ENCODE results near the gene B4GALNT1.
"Not testable (repeated sequence)": the region's sequence is repeated elsewhere in the genome, so short reads cannot be mapped to it uniquely, and the experiment has no call there.

The B4GALNT1 gene

DNA sequence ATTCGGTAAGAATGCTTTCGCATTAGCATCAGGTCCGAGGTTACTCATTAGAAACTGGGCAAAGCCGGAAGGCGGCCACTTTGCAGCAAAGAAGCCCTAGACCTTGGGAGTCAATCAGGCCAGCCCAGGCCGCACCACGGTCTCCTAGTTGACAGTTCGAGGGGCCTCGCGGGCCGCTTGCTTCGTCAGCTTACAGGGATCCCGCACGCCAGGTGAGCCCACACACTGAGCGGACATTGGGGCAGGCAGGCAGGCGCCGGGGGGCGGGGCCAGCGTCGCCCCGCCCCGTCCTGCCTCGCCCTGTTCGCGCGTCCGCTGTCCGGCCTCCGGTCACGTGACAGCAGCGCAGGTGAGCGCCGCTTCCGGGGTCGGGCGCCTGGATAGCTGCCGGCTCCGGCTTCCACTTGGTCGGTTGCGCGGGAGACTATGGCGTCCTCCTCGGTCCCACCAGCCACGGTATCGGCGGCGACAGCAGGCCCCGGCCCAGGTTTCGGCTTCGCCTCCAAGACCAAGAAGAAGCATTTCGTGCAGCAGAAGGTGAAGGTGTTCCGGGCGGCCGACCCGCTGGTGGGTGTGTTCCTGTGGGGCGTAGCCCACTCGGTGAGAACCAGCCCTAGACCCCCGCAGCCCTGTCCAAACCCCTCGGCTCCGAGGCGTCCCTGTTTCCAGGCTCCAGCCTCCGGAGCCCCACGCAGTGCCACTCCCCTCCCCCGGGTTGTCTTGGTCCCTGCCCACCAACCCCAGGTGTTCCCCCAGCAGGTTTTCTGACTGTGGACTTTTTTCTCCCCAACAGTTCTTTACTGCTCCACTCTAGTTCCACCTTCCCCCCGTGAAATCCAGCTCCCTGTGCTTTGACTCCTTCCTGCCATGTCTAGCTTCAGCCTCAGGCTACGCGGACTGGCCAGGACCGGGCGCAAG is 41.9 kb downstream of the B4GALNT1 start, which contains the start of gene PIP4K2C:
TSS of gene PIP4K2C (plus strand) at position 329 of the 918 bp plus-strand sequence. CDS start at position 427, 98 bp downstream.
- peak; percentile 86 for DNase-seq (ENCODE audit: low spot score)
- Histone ChIP-seq H3K27ac (peak within 1 kb of the TSS; percentile 77), H3K4me3 (peak within 1 kb of the TSS; percentile 74)
- TF ChIP-seq, protein P1, sequence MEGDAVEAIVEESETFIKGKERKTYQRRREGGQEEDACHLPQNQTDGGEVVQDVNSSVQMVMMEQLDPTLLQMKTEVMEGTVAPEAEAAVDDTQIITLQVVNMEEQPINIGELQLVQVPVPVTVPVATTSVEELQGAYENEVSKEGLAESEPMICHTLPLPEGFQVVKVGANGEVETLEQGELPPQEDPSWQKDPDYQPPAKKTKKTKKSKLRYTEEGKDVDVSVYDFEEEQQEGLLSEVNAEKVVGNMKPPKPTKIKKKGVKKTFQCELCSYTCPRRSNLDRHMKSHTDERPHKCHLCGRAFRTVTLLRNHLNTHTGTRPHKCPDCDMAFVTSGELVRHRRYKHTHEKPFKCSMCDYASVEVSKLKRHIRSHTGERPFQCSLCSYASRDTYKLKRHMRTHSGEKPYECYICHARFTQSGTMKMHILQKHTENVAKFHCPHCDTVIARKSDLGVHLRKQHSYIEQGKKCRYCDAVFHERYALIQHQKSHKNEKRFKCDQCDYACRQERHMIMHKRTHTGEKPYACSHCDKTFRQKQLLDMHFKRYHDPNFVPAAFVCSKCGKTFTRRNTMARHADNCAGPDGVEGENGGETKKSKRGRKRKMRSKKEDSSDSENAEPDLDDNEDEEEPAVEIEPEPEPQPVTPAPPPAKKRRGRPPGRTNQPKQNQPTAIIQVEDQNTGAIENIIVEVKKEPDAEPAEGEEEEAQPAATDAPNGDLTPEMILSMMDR (IDR thresholded peaks at IDR 0.05), result no peak

DNA sequence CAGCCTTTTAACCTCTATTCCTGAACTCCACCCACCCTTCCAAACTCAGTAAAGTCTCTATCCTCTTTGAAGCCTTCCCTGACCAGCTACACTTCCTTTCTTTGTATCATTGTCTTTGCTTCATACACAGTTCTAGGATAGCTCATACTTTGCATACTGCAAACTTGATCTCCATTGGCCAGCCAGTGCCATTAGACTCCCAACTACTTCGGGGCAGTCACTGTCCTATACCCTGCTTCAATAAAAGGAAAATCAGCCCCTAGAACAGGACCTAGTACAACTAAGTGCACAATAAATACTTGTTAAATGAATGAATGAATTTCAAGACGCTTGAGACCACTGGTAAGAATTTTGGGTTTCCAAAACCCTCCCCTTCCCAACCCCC is 42.5 kb downstream of the B4GALNT1 start:
- Histone ChIP-seq H3K27ac (peak overlapping the region; percentile 77), H3K4me3 (peak overlapping the region; percentile 74)

DNA sequence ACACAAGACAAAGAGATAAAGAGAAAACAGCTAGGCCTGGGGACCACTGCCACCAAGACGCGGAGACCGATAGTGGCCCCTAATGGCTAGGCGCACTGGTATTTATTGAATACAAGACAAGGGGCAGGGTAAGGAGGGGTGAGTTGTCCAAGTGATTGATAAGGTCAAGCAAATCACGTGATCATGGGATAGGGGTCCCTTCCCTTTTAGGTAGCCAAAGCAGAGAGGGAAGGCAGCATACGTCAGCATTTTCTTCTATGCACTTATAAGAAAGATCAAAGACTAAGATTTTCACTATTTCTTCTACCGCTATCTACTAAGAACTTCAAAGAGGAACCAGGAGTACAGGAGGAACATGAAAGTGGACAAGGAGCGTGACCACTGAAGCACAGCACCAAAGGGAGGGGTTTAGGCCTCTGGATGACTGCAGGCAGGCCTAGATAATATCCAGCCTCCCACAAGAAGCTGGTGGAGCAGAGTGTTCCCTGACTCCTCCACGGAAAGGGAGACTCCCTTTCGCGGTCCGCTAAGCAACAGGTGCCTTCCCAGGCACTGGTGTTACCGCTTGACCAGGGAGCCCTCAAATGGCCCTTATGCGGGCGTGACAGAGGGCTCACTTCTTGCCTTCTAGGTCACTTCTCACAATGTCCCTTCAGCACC is 43.9 kb downstream of the B4GALNT1 start:
- not testable (repeated sequence) for H3K4me3 ChIP-seq; DNase-seq (ENCODE audit: low spot score); H3K27ac ChIP-seq

More for the DNA sequence above, 42.5 kb downstream of the B4GALNT1 start:
- TF ChIP-seq, protein P1 (IDR thresholded peaks at IDR 0.05), result no peak
- DNase-seq (ENCODE audit: low spot score), result no peak

- TF ChIP-seq, protein P1 (IDR thresholded peaks at IDR 0.05), result no peak
- DNase-seq (ENCODE audit: low spot score), result no peak
- H3K27ac ChIP-seq, result no peak overlapping the region
- H3K4me3 ChIP-seq, result no peak overlapping the region
Measured at GRCh38 chr12:57586832-57587429, 46.1 kb downstream of the B4GALNT1 start.

DNA sequence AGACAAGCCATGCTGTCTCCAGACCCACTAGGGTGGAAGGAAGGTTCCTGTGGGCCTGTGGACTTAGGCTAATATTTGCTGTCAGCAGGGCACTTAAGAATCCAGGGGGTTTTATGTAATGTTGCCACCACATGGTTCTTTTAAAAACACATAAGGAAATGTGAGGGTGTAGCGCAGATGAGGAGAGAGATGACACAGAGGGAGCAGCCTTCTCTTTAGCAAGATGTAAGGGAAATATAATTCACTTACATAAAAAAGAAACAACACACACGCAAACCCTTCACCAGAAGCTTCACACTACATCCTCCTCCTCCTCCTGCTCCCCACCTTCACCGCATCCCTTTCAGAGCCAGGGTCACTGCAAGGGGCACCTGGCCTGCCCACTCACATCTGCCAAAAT is 46.9 kb downstream of the B4GALNT1 start:
- no peak overlapping the region for H3K27ac ChIP-seq
- no peak for DNase-seq (ENCODE audit: low spot score)
- no peak overlapping the region for H3K4me3 ChIP-seq
- TF ChIP-seq, protein P1 (IDR thresholded peaks at IDR 0.05), result no peak

GRCh38 chr12:57585156-57585555 is 47.8 kb downstream of the B4GALNT1 start:
- DNase-seq (ENCODE audit: low spot score), result no peak
- Histone ChIP-seq H3K4me3 (no peak overlapping the region), H3K27ac (no peak overlapping the region)
- TF ChIP-seq, protein P1 (IDR thresholded peaks at IDR 0.05), result no peak

DNA sequence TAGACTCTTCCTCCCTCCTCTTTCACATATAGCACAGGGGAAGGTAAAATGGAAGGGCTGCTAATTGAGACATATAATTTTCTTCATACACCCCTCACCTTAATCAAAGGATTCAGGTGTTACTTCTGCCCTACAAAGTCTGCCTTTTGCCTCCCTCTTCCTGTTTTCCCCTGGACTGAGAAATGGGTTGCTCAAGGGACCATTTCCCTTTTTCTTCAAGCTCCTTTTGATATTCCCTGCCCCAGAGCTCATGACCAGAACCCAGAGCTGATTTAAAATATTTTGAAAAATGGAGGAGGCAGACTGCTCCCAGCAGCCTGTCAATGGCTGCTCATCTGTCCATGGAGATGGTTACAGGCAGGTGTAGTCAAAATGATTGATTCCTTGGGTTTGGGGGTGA is 48.3 kb downstream of the B4GALNT1 start:
- Histone ChIP-seq H3K4me3 (no peak overlapping the region), H3K27ac (no peak overlapping the region)
- TF ChIP-seq, protein P1 (IDR thresholded peaks at IDR 0.05), result no peak
- no peak for DNase-seq (ENCODE audit: low spot score)

Measured in coronary artery (tissue), 2 donors.